Nasal cavity respiratory epithelium epithelial cell of viscerocranial mucosa (primary cell): ENCODE measurements around the gene WNT4. TPM values are rescaled to one million over a fixed set of nuclear protein-coding genes. Genes with fewer than 3 reads are reported as not detected.

Source experiments
- total RNA-seq: library from RNA; depleted of rRNA; stranded (reverse); fragments of >200 nt; gene quantifications from 2 replicates; pipeline ENCODE4 v1.2.3, GENCODE V29; 2014

WNT4 gene
- total RNA-seq: 0.68 and 14.7 TPM in 2 replicates

GRCh38 chr1:22143065-22144033 lies at the start of gene WNT4:
TSS of gene WNT4 (minus strand) at chr1:22143097. CDS start at chr1:22142922, 175 bp downstream.

Other genes with a start within 250 kb of the WNT4 start
- gene HSPG2, start 205.8 kb downstream of the WNT4 start, total RNA-seq: 49.2 and 521 TPM in 2 replicates
- gene CELA3B, start 166.1 kb downstream of the WNT4 start, total RNA-seq: not detected in 2 replicates
- not detected in 2 replicates for gene CELA3A, start 141.4 kb downstream of the WNT4 start, total RNA-seq
- gene CDC42, start 90.4 kb downstream of the WNT4 start, total RNA-seq: 322 and 370 TPM in 2 replicates